Ammon's horn (tissue), 1 donor: ENCODE results near the gene PEAK3.

Experiments used
- DNase-seq: peaks from one replicate; pipeline ENCODE4 v3.0.0-alpha.2; 2016; ENCODE audit warnings: low spot score

Gene PEAK3

DNA sequence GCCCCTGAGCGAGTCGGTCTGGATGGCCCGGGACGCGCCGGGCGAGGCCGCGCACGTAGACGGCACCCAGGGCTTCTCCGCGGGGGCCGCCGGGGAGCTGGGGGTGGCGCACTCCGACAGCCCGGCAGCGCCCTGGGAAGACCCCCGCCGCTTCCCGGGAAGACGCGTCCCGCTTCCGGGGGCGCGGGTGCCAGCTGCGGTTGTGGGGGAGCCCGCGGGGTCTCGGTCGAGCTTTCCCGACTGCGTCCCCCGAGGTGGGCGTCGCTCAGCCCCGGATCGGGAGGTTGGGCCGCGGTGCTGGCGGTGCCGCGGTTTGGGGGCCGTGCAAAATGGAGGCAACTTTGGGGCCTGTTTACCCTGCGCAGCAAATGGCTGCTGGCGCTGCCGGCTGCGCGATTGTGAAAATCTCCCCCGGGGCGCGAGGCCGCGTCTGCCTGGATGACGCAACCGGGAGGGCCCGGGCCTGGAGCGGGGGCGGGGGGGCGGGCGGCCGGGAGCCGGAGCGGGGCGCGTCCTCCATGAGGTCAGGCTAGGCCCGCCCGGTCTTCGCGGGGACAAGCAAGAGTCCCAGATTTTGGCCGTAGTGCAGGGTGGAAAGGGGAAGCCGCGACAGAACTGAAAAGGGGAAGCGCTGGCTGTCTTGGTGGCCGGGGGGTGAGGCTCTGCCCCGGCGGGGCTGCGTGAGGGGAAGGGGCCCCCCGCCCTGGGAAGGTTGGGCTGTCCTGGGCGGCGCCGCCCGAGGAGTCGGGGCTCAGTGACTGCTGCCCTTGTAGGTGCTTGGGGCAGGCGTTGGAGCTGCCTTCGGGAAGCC lies 11.3 kb downstream of the PEAK3 start:
- peak; percentile 76 for DNase-seq

- DNase-seq = no peak
Measured at GRCh38 chr19:2270157-2270422, 11.9 kb downstream of the PEAK3 start.

DNA sequence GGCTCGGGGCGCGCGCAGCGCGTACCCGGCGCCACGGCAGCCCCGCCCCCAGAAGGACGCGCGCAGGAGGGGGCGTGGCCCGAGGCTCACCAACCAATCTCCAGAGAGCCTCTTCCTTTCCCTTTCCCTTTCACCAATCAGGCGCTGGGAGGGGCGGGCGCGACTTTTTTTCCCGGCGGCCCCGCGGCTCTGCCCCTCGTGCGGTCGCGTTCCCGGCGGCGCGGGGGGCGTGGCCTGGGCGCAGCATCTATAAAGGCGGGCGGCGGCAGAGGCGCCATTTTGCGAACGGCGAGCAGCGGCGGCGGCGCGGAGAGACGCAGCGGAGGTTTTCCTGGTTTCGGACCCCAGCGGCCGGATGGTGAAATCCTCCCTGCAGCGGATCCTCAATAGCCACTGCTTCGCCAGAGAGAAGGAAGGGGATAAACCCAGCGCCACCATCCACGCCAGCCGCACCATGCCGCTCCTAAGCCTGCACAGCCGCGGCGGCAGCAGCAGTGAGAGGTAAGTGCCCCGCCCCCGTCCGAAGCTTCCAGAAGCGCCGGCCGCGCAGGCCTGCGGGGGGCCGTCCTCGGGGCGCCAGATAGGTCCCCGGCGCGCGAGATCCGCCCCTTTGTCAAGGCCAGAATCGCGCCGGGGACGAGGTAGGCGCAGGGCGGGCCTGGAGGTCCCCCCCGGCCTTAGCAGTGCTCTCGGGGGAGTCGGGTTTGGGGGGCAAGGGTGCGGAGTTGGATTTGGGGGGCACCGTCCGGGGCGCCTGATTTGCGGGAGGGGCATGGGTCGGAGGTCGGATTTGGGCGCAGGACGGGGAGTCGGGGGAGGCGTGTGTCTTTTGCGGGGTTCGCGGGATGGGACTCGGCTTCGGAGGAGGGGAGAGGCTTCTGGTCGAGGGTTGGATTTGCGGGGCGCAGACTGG lies 12.5 kb downstream of the PEAK3 start:
- peak; percentile 96 for DNase-seq

GRCh38 chr19:2268861-2269243 lies 13.1 kb downstream of the PEAK3 start:
- no peak for DNase-seq

GRCh38 chr19:2268480-2268830 lies 13.5 kb downstream of the PEAK3 start:
- no peak for DNase-seq

DNA sequence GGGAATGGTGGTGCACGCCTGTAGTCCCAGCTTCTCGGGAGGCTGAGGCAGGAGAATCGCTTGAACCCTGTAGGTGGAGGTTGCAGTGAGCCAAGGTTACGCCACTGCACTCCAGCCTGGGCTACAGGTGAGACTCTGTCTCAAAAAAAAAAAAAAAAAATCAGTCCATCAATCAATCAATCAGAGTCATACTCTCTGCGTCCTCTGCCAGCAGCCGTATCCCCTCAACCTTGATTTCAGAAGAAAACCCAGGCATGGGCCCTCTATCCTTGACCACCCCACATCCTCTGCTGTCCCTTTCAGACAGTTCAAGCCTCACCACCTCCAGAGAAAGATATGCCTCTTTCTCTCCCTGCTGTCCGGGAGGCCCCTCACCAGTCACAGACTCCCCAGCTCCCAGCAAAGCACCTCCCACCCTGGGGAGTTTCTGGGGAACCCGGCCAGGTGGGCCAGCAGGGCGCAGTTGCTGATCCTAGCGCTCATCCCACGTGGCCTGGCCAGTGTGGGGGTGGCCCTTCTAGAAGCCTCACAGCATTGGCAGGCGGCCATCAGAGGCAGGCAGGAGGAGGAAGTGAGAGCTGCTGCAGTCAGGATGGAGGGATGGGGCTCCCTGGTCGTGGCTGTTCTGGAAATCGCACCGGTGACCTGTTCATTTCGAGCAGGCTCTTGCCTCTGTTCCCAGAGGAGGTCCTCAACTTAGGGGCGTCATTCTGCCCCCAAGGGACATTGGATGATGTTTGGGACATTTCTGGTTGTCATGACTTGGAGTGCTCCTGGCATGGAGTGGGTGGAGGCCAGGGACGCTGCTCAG lies 15.6 kb downstream of the PEAK3 start:
- DNase-seq = peak; percentile 85

GRCh38 chr19:2261438-2262172 lies 20.4 kb downstream of the PEAK3 start:
- DNase-seq = no peak

GRCh38 chr19:2260341-2260805 lies 21.6 kb downstream of the PEAK3 start:
- no peak for DNase-seq

DNA sequence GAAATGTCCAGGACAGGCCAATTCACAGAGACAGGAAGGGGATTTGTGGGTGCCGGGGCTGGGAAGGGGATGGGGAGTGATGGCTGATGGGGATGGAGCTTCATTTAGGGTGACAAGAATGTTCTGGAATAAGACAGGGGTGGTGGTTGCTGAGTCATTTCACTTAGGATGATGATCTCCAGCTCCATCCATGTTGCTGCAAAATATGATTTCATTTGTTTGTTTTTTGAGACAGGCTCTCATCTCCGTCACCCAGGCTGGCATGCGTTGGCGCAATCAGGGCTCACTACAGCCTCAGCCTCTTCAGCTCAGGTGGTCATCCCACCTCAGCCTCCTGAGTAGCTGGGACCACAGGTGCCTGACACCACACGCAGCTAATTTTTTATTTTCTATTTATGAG lies 22.6 kb downstream of the PEAK3 start:
- no peak for DNase-seq

GRCh38 chr19:2255982-2256685 lies 25.8 kb downstream of the PEAK3 start, which contains the start of gene JSRP1:
Gene JSRP1, minus strand, starts transcription at chr19:2256417. Its CDS starts 1,103 bp downstream, at chr19:2255314.
- DNase-seq = no peak

DNA sequence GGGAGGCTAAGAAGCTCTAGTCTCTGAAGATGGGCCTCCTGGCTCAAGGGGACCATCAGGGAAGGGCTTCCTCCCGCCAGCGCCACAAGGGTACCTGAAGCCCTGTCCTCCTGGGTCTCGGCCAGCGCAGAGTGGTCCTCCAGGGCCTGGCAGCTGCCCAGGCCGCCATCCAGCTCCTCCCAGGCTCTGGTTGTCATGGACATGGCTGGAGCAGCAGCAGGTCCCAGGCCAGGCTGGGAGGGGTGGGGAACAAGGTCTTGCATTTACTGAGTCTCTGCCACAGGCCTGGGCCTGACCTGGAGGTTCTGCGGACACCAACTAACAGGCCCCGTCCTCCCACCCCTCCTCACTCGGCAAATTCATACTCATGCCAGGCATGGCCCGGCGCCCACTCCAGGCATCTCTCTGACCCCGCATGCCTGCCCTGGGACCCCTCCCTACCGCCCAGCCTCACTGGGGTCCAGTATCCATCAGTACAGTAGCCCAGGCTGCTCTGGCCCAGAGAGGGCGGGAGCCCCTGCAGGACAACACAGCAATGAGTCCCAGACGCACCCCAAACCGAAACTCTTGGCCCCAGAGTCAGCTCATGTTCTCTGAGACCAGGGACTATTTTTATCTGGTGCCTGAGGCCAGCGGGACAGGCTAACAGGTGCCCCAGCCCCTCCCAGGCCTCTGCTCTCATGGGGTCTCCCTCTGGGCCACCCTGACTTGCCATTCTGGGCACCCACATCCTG lies 26.7 kb downstream of the PEAK3 start:
- DNase-seq = no peak

DNA sequence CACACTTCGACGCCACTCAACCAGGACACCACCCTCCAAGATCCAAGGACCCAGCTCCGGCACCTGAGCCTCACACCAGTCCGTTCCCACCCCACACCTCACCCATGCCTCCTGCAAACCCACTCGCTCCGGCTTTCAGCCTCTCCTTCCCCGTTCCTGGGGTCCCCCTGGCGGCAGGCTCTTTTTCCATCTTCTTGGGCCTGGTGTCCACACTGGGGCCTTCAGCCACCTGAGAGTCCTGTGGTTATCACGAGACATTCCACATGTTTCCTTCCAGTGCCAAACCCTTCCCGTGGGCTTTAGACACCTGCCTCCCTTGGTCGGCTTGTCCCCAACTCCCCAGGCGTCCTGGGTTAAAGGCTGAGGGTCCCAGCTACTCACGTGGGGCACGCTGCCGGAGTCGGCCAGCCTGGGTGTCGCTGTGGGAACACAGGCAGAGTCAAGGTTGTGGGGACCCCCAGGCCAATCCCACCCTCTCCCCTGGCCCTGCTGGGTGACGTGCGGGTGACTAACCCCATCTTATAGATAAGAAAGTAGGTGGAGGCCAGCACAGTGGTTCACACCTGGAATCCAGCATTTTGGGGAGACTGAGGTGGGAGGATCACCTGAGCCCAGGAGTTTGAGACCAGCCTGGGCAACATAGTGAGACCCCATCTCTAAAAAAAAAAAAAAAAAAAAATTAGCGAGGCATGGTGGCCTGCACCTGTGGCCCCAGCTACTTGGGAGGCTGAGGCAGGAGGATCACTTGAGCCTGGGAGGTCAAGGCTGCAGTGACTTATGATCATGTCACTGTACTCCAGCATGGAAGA lies 27.7 kb downstream of the PEAK3 start:
- DNase-seq = no peak

GRCh38 chr19:2253106-2254063 lies 28.6 kb downstream of the PEAK3 start:
- DNase-seq = no peak

DNA sequence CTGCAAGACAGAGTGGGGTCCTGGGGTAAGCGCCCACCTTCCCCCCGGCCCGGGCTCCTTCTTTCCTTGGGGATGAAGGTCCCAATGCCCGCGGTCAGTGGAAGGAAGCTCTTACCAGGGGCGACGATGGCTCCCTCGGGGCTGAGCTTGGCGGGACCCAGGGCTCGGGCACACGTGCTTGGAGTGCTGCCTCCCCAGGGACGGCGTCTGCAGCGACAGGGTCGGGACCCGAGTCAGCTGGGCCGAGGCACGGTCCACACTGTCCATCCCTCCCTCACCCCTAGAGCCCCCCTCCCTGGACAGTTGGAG lies 29.2 kb downstream of the PEAK3 start:
- no peak for DNase-seq

- DNase-seq = no peak
Measured at GRCh38 chr19:2252055-2252796, 29.7 kb downstream of the PEAK3 start.

DNA sequence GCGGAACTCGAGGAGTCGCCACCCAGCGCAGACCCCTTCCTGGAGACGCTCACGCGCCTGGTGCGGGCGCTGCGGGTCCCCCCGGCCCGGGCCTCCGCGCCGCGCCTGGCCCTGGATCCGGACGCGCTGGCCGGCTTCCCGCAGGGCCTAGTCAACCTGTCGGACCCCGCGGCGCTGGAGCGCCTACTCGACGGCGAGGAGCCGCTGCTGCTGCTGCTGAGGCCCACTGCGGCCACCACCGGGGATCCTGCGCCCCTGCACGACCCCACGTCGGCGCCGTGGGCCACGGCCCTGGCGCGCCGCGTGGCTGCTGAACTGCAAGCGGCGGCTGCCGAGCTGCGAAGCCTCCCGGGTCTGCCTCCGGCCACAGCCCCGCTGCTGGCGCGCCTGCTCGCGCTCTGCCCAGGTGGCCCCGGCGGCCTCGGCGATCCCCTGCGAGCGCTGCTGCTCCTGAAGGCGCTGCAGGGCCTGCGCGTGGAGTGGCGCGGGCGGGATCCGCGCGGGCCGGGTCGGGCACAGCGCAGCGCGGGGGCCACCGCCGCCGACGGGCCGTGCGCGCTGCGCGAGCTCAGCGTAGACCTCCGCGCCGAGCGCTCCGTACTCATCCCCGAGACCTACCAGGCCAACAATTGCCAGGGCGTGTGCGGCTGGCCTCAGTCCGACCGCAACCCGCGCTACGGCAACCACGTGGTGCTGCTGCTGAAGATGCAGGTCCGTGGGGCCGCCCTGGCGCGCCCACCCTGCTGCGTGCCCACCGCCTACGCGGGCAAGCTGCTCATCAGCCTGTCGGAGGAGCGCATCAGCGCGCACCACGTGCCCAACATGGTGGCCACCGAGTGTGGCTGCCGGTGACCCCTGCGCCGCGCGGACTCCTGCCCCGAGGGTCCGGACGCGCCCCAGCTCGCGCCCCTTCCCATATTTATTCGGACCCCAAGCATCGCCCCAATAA lies 30.6 kb downstream of the PEAK3 start:
- DNase-seq = no peak

- no peak for DNase-seq
Measured at GRCh38 chr19:2250766-2251105, 31.2 kb downstream of the PEAK3 start.
